WTC11 (cell line): ENCODE results near the gene TYSND1.

Source experiments
- ESRRA ChIP-seq: sonication (generic); formaldehyde crosslinking; IDR thresholded peaks from 2 replicates; pipeline ENCODE4 v1.8.1; 2022; ENCODE audit warnings: mild to moderate bottlenecking, missing genetic modification reagents, borderline replicate concordance
- IRF2 ChIP-seq: sonication (generic); formaldehyde crosslinking; IDR thresholded peaks from 2 replicates; pipeline ENCODE4 v1.8.0; 2022; ENCODE audit warnings: low read depth, missing genetic modification reagents, borderline replicate concordance
- SP1 ChIP-seq: sonication (generic); formaldehyde crosslinking; conservative IDR thresholded peaks from 2 replicates; pipeline ENCODE4 v1.8.1; 2022; ENCODE audit warnings: missing genetic modification reagents
- TF ChIP-seq, protein P1 (sequence below): sonication (generic); formaldehyde crosslinking; IDR thresholded peaks from 2 replicates; pipeline ENCODE4 v1.8.1; 2022; ENCODE audit warnings: missing genetic modification reagents, borderline replicate concordance
- TF ChIP-seq, protein P2 (sequence below): sonication (generic); formaldehyde crosslinking; IDR thresholded peaks from 2 replicates; pipeline ENCODE4 v1.8.0; 2023; ENCODE audit warnings: missing genetic modification reagents
- TF ChIP-seq, protein P3 (sequence below): fragments of 200-600 bp; IDR thresholded peaks from 2 replicates; pipeline ENCODE4 v1.8.0; 2022; ENCODE audit warnings: antibody characterized with exemption
- TF ChIP-seq, protein P4 (sequence below): sonication (generic); formaldehyde crosslinking; IDR thresholded peaks from 2 replicates; pipeline ENCODE4 v1.8.1; 2023; ENCODE audit warnings: mild to moderate bottlenecking, missing genetic modification reagents
- TF ChIP-seq, protein P5 (sequence below): sonication (generic); formaldehyde crosslinking; IDR thresholded peaks from 2 replicates; pipeline ENCODE4 v1.8.0; 2022; ENCODE audit warnings: mild to moderate bottlenecking, missing genetic modification reagents

DNA sequence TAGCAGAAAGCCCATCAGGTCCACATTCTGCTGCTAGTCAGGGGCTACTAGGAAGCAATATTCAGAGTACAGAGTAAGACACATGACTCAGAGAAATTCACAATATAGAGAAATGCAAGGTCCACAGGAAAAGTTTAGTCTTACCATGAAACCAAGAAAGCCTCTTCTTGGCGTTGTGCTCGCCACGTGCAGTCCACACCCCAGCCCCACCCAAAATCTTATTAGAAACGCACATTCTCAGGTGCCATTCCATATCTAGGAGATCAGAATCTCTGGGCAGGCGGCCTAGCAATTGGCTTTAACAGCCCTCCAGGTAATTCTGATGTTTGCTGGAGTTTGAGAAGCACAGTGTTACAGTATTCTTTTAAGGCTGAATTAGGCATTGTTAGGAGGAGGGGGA, 39.6 kb upstream of the TYSND1 start:
- TF ChIP-seq, protein P1, sequence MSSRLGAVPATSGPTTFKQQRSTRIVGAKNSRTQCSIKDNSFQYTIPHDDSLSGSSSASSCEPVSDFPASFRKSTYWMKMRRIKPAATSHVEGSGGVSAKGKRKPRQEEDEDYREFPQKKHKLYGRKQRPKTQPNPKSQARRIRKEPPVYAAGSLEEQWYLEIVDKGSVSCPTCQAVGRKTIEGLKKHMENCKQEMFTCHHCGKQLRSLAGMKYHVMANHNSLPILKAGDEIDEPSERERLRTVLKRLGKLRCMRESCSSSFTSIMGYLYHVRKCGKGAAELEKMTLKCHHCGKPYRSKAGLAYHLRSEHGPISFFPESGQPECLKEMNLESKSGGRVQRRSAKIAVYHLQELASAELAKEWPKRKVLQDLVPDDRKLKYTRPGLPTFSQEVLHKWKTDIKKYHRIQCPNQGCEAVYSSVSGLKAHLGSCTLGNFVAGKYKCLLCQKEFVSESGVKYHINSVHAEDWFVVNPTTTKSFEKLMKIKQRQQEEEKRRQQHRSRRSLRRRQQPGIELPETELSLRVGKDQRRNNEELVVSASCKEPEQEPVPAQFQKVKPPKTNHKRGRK = no peak
- TF ChIP-seq, protein P2, sequence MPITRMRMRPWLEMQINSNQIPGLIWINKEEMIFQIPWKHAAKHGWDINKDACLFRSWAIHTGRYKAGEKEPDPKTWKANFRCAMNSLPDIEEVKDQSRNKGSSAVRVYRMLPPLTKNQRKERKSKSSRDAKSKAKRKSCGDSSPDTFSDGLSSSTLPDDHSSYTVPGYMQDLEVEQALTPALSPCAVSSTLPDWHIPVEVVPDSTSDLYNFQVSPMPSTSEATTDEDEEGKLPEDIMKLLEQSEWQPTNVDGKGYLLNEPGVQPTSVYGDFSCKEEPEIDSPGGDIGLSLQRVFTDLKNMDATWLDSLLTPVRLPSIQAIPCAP (CRISPR knock-in tag) = no peak
- no peak for TF ChIP-seq ESRRA (CRISPR knock-in tag)
- no peak for TF ChIP-seq SP1 (CRISPR knock-in tag)
- TF ChIP-seq, protein P3, sequence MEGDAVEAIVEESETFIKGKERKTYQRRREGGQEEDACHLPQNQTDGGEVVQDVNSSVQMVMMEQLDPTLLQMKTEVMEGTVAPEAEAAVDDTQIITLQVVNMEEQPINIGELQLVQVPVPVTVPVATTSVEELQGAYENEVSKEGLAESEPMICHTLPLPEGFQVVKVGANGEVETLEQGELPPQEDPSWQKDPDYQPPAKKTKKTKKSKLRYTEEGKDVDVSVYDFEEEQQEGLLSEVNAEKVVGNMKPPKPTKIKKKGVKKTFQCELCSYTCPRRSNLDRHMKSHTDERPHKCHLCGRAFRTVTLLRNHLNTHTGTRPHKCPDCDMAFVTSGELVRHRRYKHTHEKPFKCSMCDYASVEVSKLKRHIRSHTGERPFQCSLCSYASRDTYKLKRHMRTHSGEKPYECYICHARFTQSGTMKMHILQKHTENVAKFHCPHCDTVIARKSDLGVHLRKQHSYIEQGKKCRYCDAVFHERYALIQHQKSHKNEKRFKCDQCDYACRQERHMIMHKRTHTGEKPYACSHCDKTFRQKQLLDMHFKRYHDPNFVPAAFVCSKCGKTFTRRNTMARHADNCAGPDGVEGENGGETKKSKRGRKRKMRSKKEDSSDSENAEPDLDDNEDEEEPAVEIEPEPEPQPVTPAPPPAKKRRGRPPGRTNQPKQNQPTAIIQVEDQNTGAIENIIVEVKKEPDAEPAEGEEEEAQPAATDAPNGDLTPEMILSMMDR = no peak
- TF ChIP-seq, protein P4, sequence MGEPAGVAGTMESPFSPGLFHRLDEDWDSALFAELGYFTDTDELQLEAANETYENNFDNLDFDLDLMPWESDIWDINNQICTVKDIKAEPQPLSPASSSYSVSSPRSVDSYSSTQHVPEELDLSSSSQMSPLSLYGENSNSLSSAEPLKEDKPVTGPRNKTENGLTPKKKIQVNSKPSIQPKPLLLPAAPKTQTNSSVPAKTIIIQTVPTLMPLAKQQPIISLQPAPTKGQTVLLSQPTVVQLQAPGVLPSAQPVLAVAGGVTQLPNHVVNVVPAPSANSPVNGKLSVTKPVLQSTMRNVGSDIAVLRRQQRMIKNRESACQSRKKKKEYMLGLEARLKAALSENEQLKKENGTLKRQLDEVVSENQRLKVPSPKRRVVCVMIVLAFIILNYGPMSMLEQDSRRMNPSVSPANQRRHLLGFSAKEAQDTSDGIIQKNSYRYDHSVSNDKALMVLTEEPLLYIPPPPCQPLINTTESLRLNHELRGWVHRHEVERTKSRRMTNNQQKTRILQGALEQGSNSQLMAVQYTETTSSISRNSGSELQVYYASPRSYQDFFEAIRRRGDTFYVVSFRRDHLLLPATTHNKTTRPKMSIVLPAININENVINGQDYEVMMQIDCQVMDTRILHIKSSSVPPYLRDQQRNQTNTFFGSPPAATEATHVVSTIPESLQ (CRISPR knock-in tag) = no peak
- no peak for TF ChIP-seq IRF2 (CRISPR knock-in tag)
- TF ChIP-seq, protein P5, sequence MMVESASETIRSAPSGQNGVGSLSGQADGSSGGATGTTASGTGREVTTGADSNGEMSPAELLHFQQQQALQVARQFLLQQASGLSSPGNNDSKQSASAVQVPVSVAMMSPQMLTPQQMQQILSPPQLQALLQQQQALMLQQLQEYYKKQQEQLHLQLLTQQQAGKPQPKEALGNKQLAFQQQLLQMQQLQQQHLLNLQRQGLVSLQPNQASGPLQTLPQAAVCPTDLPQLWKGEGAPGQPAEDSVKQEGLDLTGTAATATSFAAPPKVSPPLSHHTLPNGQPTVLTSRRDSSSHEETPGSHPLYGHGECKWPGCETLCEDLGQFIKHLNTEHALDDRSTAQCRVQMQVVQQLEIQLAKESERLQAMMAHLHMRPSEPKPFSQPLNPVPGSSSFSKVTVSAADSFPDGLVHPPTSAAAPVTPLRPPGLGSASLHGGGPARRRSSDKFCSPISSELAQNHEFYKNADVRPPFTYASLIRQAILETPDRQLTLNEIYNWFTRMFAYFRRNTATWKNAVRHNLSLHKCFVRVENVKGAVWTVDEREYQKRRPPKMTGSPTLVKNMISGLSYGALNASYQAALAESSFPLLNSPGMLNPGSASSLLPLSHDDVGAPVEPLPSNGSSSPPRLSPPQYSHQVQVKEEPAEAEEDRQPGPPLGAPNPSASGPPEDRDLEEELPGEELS (CRISPR knock-in tag) = no peak
